ENCODE measurements around the gene TNFSF9.
"Not testable (repeated sequence)": the region's sequence is repeated elsewhere in the genome, so short reads cannot be mapped to it uniquely, and the experiment has no call there.

TNFSF9 gene

GRCh38 chr19:6539514-6539913, 8.7 kb downstream of the TNFSF9 start:
- no peak overlapping the region for H3K27ac ChIP-seq (ENCODE audit: low read depth, low read length)
- peaks cover 19% of the 10 kb centered on the region for H3F3A ChIP-seq (ENCODE audit: insufficient read depth)
- H3K9me2 ChIP-seq (replicated peaks; ENCODE audit: insufficient read depth, low read length): no peaks in the 10 kb centered on the region
- H3K79me2 ChIP-seq (ENCODE audit: insufficient read depth, low read length): no peaks in the 10 kb centered on the region; the same call in 1 of the 2 replicates
- no peaks in the 10 kb centered on the region; the same call in 1 of the 2 replicates for H3K36me3 ChIP-seq (ENCODE audit: low read length)
- H3K4me3 ChIP-seq (ENCODE audit: insufficient read depth, low read length, poor library complexity, severe bottlenecking): no peak overlapping the region
- no peak overlapping the region for H3K9ac ChIP-seq (ENCODE audit: low read length)
- H2AFZ ChIP-seq (ENCODE audit: low read depth, low read length, severe bottlenecking): no peak overlapping the region
- H3K4me2 ChIP-seq (ENCODE audit: low read depth, low read length, poor library complexity, severe bottlenecking): no peak overlapping the region
- H3K9me3 ChIP-seq (ENCODE audit: insufficient read depth, low read length): no peaks in the 10 kb centered on the region
- H3K27me3 ChIP-seq (ENCODE audit: low read length): no peaks in the 10 kb centered on the region
- TF ChIP-seq EZH2phosphoT487 (conservative IDR thresholded peaks at IDR 0.05; ENCODE audit: low read length) (no peak), CTCF (IDR thresholded peaks at IDR 0.05; ENCODE audit: insufficient read depth, low read length, poor library complexity, severe bottlenecking) (no peak)
- H4K20me1 ChIP-seq (ENCODE audit: low read depth, low read length): no peaks in the 10 kb centered on the region

- Histone ChIP-seq H3K4me3 (ENCODE audit: insufficient read depth, low read length, poor library complexity, severe bottlenecking) (no peak overlapping the region), H3K4me2 (ENCODE audit: low read depth, low read length, poor library complexity, severe bottlenecking) (no peak overlapping the region), H3K27ac (ENCODE audit: low read depth, low read length) (no peak overlapping the region), H3K9me2 (replicated peaks; ENCODE audit: insufficient read depth, low read length) (no peaks in the 10 kb centered on the region), H3K9me3 (ENCODE audit: insufficient read depth, low read length) (peaks cover under 1% of the 10 kb centered on the region; the same call in 1 of the 2 replicates), H3K79me2 (ENCODE audit: insufficient read depth, low read length) (no peaks in the 10 kb centered on the region; the same call in 1 of the 2 replicates), H2AFZ (ENCODE audit: low read depth, low read length, severe bottlenecking) (no peak overlapping the region), H3K27me3 (ENCODE audit: low read length) (no peaks in the 10 kb centered on the region), H3K36me3 (ENCODE audit: low read length) (no peaks in the 10 kb centered on the region; the same call in 1 of the 2 replicates), H4K20me1 (ENCODE audit: low read depth, low read length) (no peaks in the 10 kb centered on the region), H3K9ac (ENCODE audit: low read length) (no peak overlapping the region), H3F3A (ENCODE audit: insufficient read depth) (peaks cover 12% of the 10 kb centered on the region)
- TF ChIP-seq EZH2phosphoT487 (conservative IDR thresholded peaks at IDR 0.05; ENCODE audit: low read length) (no peak), CTCF (IDR thresholded peaks at IDR 0.05; ENCODE audit: insufficient read depth, low read length, poor library complexity, severe bottlenecking) (no peak)
Observed at GRCh38 chr19:6540918-6541689, 10.3 kb downstream of the TNFSF9 start.

- Histone ChIP-seq H4K20me1 (ENCODE audit: low read depth, low read length) (no peaks in the 10 kb centered on the region), H3K79me2 (ENCODE audit: insufficient read depth, low read length) (no peaks in the 10 kb centered on the region), H3K27me3 (ENCODE audit: low read length) (no peaks in the 10 kb centered on the region), H3K9me3 (ENCODE audit: insufficient read depth, low read length) (peaks cover 18% of the 10 kb centered on the region; the same call in 1 of the 2 replicates), H3F3A (ENCODE audit: insufficient read depth) (0 out of 2 replicates have a peak, but pooled peaks cover 3% of the 10 kb centered on the region), H3K36me3 (ENCODE audit: low read length) (no peaks in the 10 kb centered on the region; the same call in 1 of the 2 replicates), H2AFZ (ENCODE audit: low read depth, low read length, severe bottlenecking) (no peak overlapping the region), H3K9ac (ENCODE audit: low read length) (no peak overlapping the region), H3K9me2 (replicated peaks; ENCODE audit: insufficient read depth, low read length) (no peaks in the 10 kb centered on the region), H3K27ac (ENCODE audit: low read depth, low read length) (no peak overlapping the region), H3K4me2 (ENCODE audit: low read depth, low read length, poor library complexity, severe bottlenecking) (no peak overlapping the region), H3K4me3 (ENCODE audit: insufficient read depth, low read length, poor library complexity, severe bottlenecking) (no peak overlapping the region)
- TF ChIP-seq CTCF (IDR thresholded peaks at IDR 0.05; ENCODE audit: insufficient read depth, low read length, poor library complexity, severe bottlenecking) (no peak), EZH2phosphoT487 (conservative IDR thresholded peaks at IDR 0.05; ENCODE audit: low read length) (no peak)
Observed at GRCh38 chr19:6543866-6544347, 13.1 kb downstream of the TNFSF9 start.

GRCh38 chr19:6550679-6551078, 19.9 kb downstream of the TNFSF9 start:
- not testable (repeated sequence) for H3K9me2 ChIP-seq (replicated peaks; ENCODE audit: insufficient read depth, low read length); H3K4me3 ChIP-seq (ENCODE audit: insufficient read depth, low read length, poor library complexity, severe bottlenecking); H3K27me3 ChIP-seq (ENCODE audit: low read length); H3F3A ChIP-seq (ENCODE audit: insufficient read depth); H2AFZ ChIP-seq (ENCODE audit: low read depth, low read length, severe bottlenecking); H3K27ac ChIP-seq (ENCODE audit: low read depth, low read length); H3K4me2 ChIP-seq (ENCODE audit: low read depth, low read length, poor library complexity, severe bottlenecking); H3K36me3 ChIP-seq (ENCODE audit: low read length); H4K20me1 ChIP-seq (ENCODE audit: low read depth, low read length); H3K79me2 ChIP-seq (ENCODE audit: insufficient read depth, low read length); H3K9ac ChIP-seq (ENCODE audit: low read length)
- H3K9me3 ChIP-seq (ENCODE audit: insufficient read depth, low read length): peaks cover 25% of the 10 kb centered on the region; the same call in 1 of the 2 replicates

Data from SU-DHL-6 (cell line).